GM18867 (cell line): ENCODE data around the gene MFRP.
A peak's percentile ranks its signal among the peaks of the same experiment; 100 is the strongest.
"Not testable (repeated sequence)": the region's sequence is repeated elsewhere in the genome, so short reads cannot be mapped to it uniquely, and the experiment has no call there.

Source experiments
- ATAC-seq: cut with Tn5 transposase; IDR thresholded peaks from one replicate; pipeline ENCODE4 v1.9.1; 2021; ENCODE audit warnings: mild to moderate bottlenecking, moderate library complexity; ENCODE audit not compliant: unreplicated experiment

Gene MFRP

GRCh38 chr11:119346605-119347004 is at the start of gene MFRP:
TSS of gene MFRP (minus strand) at chr11:119346705. CDS start at chr11:119346513, 192 bp downstream.
- no peak for ATAC-seq

GRCh38 chr11:119391275-119391674 is 44.8 kb upstream of the MFRP start:
- no peak for ATAC-seq

- no peak for ATAC-seq
Measured at GRCh38 chr11:119389611-119390254, 43.2 kb upstream of the MFRP start.

- no peak for ATAC-seq
Measured at GRCh38 chr11:119388103-119388502, 41.6 kb upstream of the MFRP start.

GRCh38 chr11:119384332-119384731 is 37.8 kb upstream of the MFRP start:
- ATAC-seq = no peak

GRCh38 chr11:119382513-119382912 is 36.0 kb upstream of the MFRP start:
- not testable (repeated sequence) for ATAC-seq

GRCh38 chr11:119382101-119382500 is 35.6 kb upstream of the MFRP start:
- no peak for ATAC-seq

GRCh38 chr11:119381181-119381988 is 34.9 kb upstream of the MFRP start, which contains the start of gene USP2:
TSS of gene USP2 (minus strand) at chr11:119381690. CDS start at chr11:119373480, 8,210 bp downstream.
- ATAC-seq = peak; percentile 99

GRCh38 chr11:119380827-119381180 is 34.3 kb upstream of the MFRP start:
- ATAC-seq = no peak

- no peak for ATAC-seq
Measured at GRCh38 chr11:119380160-119380826, 33.8 kb upstream of the MFRP start.

GRCh38 chr11:119378851-119379465 is 32.5 kb upstream of the MFRP start:
- ATAC-seq = no peak

- no peak for ATAC-seq
Measured at GRCh38 chr11:119377961-119378667, 31.6 kb upstream of the MFRP start.

GRCh38 chr11:119377112-119377901 is 30.8 kb upstream of the MFRP start:
- ATAC-seq = no peak

- no peak for ATAC-seq
Measured at GRCh38 chr11:119376197-119376847, 29.8 kb upstream of the MFRP start.

- ATAC-seq = no peak
Measured at GRCh38 chr11:119375337-119376196, 29.1 kb upstream of the MFRP start.

- no peak for ATAC-seq
Measured at GRCh38 chr11:119374632-119375336, 28.3 kb upstream of the MFRP start.

GRCh38 chr11:119373921-119374631 is 27.6 kb upstream of the MFRP start:
- no peak for ATAC-seq
